Measurements from ENCODE around the gene CDHR3. TPM values are rescaled to one million over a fixed set of nuclear protein-coding genes. Genes with fewer than 3 reads are reported as not detected.
"Not testable (repeated sequence)": the region's sequence is repeated elsewhere in the genome, so short reads cannot be mapped to it uniquely, and the experiment has no call there.

Gene CDHR3
- total RNA-seq, 1 donor from 2014 or later, result 5.7 TPM

DNA sequence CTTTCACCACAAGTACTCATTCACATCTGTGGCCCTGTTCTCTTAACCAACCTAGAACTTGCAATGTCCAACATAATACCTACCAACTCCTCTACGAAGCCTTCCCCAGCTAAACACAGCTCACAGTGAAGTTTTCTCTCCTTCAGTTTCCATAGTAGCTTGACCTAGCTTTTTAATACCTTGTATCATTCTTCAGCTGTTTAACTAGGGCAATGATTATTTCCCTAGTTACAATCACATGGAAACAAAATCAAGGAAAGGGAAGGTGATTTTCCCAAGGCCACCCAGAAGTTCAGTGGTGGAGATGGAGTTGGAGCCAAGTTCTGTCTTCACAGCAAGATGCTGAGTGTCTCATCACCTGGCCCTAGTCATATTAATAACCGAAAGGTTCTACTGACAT is 16.3 kb downstream of the CDHR3 start:
- TF ChIP-seq, protein P1, sequence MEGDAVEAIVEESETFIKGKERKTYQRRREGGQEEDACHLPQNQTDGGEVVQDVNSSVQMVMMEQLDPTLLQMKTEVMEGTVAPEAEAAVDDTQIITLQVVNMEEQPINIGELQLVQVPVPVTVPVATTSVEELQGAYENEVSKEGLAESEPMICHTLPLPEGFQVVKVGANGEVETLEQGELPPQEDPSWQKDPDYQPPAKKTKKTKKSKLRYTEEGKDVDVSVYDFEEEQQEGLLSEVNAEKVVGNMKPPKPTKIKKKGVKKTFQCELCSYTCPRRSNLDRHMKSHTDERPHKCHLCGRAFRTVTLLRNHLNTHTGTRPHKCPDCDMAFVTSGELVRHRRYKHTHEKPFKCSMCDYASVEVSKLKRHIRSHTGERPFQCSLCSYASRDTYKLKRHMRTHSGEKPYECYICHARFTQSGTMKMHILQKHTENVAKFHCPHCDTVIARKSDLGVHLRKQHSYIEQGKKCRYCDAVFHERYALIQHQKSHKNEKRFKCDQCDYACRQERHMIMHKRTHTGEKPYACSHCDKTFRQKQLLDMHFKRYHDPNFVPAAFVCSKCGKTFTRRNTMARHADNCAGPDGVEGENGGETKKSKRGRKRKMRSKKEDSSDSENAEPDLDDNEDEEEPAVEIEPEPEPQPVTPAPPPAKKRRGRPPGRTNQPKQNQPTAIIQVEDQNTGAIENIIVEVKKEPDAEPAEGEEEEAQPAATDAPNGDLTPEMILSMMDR (IDR thresholded peaks at IDR 0.05), result no peak
- Histone ChIP-seq H3K4me3 (no peak overlapping the region), H3K27ac (no peak overlapping the region), H3K36me3 (no peaks in the 10 kb centered on the region), H3K9me3 (no peaks in the 10 kb centered on the region), H3K4me1 (no peaks in the 10 kb centered on the region), H3K27me3 (no peaks in the 10 kb centered on the region)
- no peak for DNase-seq (ENCODE audit: low spot score in 2 of 2)
- intact Hi-C loops (cut with DNase I), result no loop called here

DNA sequence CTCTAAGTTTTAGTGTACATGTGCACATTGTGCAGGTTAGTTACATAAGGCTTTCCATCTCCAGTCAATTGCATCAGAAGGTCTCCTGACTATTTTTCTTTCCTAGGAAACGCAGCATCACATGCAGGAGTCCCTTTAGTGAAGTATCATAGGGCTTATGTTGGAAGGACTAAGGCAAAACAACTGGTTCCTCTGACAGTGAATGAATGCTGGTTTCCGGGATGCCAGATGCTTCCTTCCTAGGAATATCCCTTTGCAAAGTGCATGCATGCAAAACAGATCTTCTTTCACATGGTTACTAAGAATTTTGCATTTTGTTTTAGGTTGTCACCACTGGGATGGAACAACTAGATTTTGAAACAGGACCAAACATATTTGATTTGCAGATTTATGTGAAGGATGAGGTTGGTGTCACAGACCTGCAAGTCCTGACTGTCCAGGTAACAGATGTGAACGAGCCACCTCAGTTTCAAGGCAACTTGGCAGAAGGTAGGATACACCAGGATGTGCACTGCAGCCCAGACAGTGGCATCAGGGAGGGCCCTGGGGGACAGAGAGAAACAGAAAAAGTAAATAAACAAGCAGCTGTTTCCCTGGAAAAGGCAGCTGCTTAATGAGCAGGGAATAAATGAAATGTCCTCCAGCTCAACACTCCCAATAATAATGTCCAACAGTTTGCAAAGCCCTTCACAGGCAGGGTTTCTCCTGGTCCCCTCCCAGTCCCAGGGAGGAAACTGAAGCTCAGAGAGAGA is 17.8 kb downstream of the CDHR3 start:
- intact Hi-C loops (cut with DNase I), result no loop called here
- no peak for DNase-seq (ENCODE audit: low spot score in 2 of 2)
- Histone ChIP-seq H3K27me3 (no peaks in the 10 kb centered on the region), H3K4me1 (no peaks in the 10 kb centered on the region), H3K4me3 (no peak overlapping the region), H3K27ac (no peak overlapping the region), H3K9me3 (no peaks in the 10 kb centered on the region), H3K36me3 (no peaks in the 10 kb centered on the region)
- TF ChIP-seq, protein P1 (IDR thresholded peaks at IDR 0.05), result no peak

DNA sequence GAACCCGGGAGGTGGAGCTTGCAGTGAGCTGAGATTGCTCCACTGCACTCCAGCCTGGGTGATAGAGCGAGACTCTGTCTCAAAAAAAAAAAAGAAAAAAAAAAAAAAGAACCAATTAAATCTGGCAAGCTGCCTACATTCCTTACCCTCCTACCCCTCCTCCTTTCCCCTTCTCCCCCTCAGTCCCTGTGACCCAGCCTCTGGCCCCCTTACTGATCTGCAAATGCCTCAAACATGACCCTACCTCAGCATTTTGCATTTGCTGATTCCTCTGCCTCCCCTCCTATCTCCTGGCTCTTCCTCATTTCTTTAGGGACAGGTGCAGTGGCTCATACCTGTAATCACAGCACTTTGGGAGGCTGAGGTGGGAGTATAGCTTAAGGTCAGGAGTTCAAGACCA is 19.3 kb downstream of the CDHR3 start:
- TF ChIP-seq, protein P1 (IDR thresholded peaks at IDR 0.05), result no peak
- Histone ChIP-seq H3K4me3 (no peak overlapping the region), H3K27ac (no peak overlapping the region), H3K27me3 (no peaks in the 10 kb centered on the region), H3K4me1 (no peaks in the 10 kb centered on the region), H3K9me3 (no peaks in the 10 kb centered on the region), H3K36me3 (no peaks in the 10 kb centered on the region)
- no peak for DNase-seq (ENCODE audit: low spot score in 2 of 2)
- intact Hi-C loops (cut with DNase I), result no loop called here

GRCh38 chr7:105984808-105985207 is 21.7 kb downstream of the CDHR3 start:
- H3K27ac ChIP-seq; intact Hi-C loops (cut with DNase I); H3K9me3 ChIP-seq; H3K27me3 ChIP-seq; H3K36me3 ChIP-seq; H3K4me3 ChIP-seq; DNase-seq (ENCODE audit: low spot score in 2 of 2); H3K4me1 ChIP-seq: not testable (repeated sequence)

DNA sequence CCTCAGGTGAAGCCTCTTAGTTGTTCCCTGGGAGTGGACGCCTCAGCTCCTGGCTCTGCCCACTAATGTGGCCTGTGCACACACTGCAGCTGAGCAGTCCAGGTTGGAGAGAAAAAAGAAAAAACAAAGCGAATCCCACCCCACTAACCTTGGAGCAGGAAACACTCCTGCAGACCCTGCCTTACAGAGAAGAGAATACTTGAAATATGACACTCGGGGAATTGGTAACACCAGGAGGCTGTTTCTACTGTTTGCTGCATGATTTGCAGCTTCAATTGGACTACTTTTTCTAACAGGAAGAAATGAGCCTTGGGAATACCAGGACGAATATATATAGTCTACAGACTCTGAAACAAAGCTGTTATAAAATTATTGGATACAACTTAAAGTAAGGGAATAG is 22.2 kb downstream of the CDHR3 start:
- H3K9me3 ChIP-seq, result no peaks in the 10 kb centered on the region
- no peaks in the 10 kb centered on the region for H3K27me3 ChIP-seq
- no peak overlapping the region for H3K27ac ChIP-seq
- H3K4me1 ChIP-seq, result no peaks in the 10 kb centered on the region
- TF ChIP-seq, protein P1 (IDR thresholded peaks at IDR 0.05), result no peak
- DNase-seq (ENCODE audit: low spot score in 2 of 2), result no peak
- H3K4me3 ChIP-seq, result no peak overlapping the region
- intact Hi-C loops (cut with DNase I), result no loop called here
- no peaks in the 10 kb centered on the region for H3K36me3 ChIP-seq

- Histone ChIP-seq H3K27ac (no peak overlapping the region), H3K27me3 (no peaks in the 10 kb centered on the region), H3K9me3 (no peaks in the 10 kb centered on the region), H3K4me1 (no peaks in the 10 kb centered on the region), H3K4me3 (no peak overlapping the region), H3K36me3 (no peaks in the 10 kb centered on the region)
- DNase-seq (ENCODE audit: low spot score in 2 of 2), result no peak
- intact Hi-C loops (cut with DNase I), result no loop called here
- TF ChIP-seq, protein P1 (IDR thresholded peaks at IDR 0.05), result no peak
Observed at GRCh38 chr7:105985672-105986215, 22.7 kb downstream of the CDHR3 start.
